HFFc6 (cell line): ENCODE results near the gene ANGPTL4. TPM values are rescaled to one million over a fixed set of nuclear protein-coding genes. Genes with fewer than 3 reads are reported as not detected.
A peak's percentile ranks its signal among the peaks of the same experiment; 100 is the strongest.

ENCODE experiments used
- DNase-seq: peaks from one replicate; pipeline ENCODE4 v3.0.0-alpha.2; 2018
- H3K27ac Mint-ChIP-seq: 2 replicates; pipeline ENCODE4 v1.8.0; 2020; ENCODE audit warnings: mild to moderate bottlenecking, mixed read lengths
- H3K27me3 Mint-ChIP-seq: 2 replicates; pipeline ENCODE4 v1.8.0; 2021; ENCODE audit warnings: mild to moderate bottlenecking, moderate library complexity, mixed read lengths; ENCODE audit not compliant: insufficient read depth
- H3K36me3 Mint-ChIP-seq: 2 replicates; pipeline ENCODE4 v1.8.0; 2021; ENCODE audit warnings: low read depth, mixed read lengths
- H3K4me1 Mint-ChIP-seq: 2 replicates; pipeline ENCODE4 v1.8.0; 2020; ENCODE audit warnings: low read depth, mixed read lengths
- H3K4me3 Mint-ChIP-seq: 2 replicates; pipeline ENCODE4 v1.8.0; 2020; ENCODE audit warnings: mild to moderate bottlenecking, moderate library complexity, mixed read lengths
- H3K9me3 Mint-ChIP-seq: 2 replicates; pipeline ENCODE4 v1.8.0; 2020; ENCODE audit warnings: mild to moderate bottlenecking, mixed read lengths
- CTCF ChIP-seq: fragments of 200-600 bp; sonication (generic); IDR thresholded peaks from 2 replicates; pipeline ENCODE4 v1.5.0; 2021; ENCODE audit warnings: antibody characterized with exemption, mild to moderate bottlenecking
- microRNA-seq: library from miRNA; unstranded; fragments of <30 nt; microRNA quantifications from one replicate; pipeline ENCODE4, GENCODE V29; 2019
- total RNA-seq, 6 experiments: library from RNA; stranded (reverse); fragmentation: NEBNext Ultra II Directional; extraction: Animal tissue kit (Norgen Biotek cat#: 25700); gene quantifications; 2 replicates in 1 of 6; 3 replicates in 5 of 6; pipeline ENCODE4 v1.2.3, GENCODE V29; 2021

ANGPTL4 gene
- total RNA-seq, 6 experiments from 2014 or later = 1.5 to 9.8 (median 2.0) TPM

- no peaks in the 10 kb centered on the region for H3K36me3 Mint-ChIP-seq
- TF ChIP-seq CTCF = no peak
- peaks cover 15% of the 10 kb centered on the region for H3K4me1 Mint-ChIP-seq
- H3K27me3 Mint-ChIP-seq = no peaks in the 10 kb centered on the region; the same call in 1 of the 2 replicates
- peak overlapping the region; percentile 39; the same call in 1 of the 2 replicates for H3K4me3 Mint-ChIP-seq
- peak overlapping the region; percentile 64 for H3K27ac Mint-ChIP-seq
- peak; percentile 97 for DNase-seq
- H3K9me3 Mint-ChIP-seq = no peaks in the 10 kb centered on the region
These were observed 59.9 kb downstream of the ANGPTL4 start for GRCh38 chr19:8423817-8424223.

Small RNA genes within 50 kb of the gene (microRNA-seq; reads per million reads assigned to microRNA genes)
- gene MIR4999 = not detected

Other genes starting within 250 kb of the ANGPTL4 start
- not detected for gene FBN3, start 214.6 kb upstream of the ANGPTL4 start, total RNA-seq
- gene CERS4, start 154.8 kb upstream of the ANGPTL4 start, total RNA-seq = not detected
- gene CD320, start 55.8 kb upstream of the ANGPTL4 start, total RNA-seq = 10 to 100 TPM; 54.2 to 65.7 (median 57.6) TPM
- 10 to 100 TPM; 54.0 to 75.9 (median 61.1) TPM for gene NDUFA7, start 42.8 kb upstream of the ANGPTL4 start, total RNA-seq
- gene RPS28, start 42.7 kb upstream of the ANGPTL4 start, total RNA-seq = 1,000 to 10,000 TPM; 1,135 to 1,536 (median 1,376) TPM
- gene KANK3, start 20.9 kb upstream of the ANGPTL4 start, total RNA-seq = under 1 TPM in 2 of 6 experiments, not detected in 4; 0.26 to 0.30 TPM
- gene RAB11B, start 26.2 kb downstream of the ANGPTL4 start, total RNA-seq = 100 to 1,000 TPM in 1 of 6 experiments, 10 to 100 TPM in 5; 82.5 to 107 (median 92.4) TPM
- 10 to 100 TPM; 23.5 to 30.2 (median 26.0) TPM for gene MARCHF2, start 49.1 kb downstream of the ANGPTL4 start, total RNA-seq
- gene HNRNPM, start 80.8 kb downstream of the ANGPTL4 start, total RNA-seq = 100 to 1,000 TPM; 144 to 217 (median 194) TPM
- under 1 TPM in 2 of 6 experiments, not detected in 4; 0.21 TPM for gene PRAM1, start 138.5 kb downstream of the ANGPTL4 start, total RNA-seq
- gene ZNF414, start 150.0 kb downstream of the ANGPTL4 start, total RNA-seq = 10 to 100 TPM; 20.1 to 27.2 (median 25.5) TPM
- gene MYO1F, start 213.3 kb downstream of the ANGPTL4 start, total RNA-seq = under 1 TPM; 0.09 to 0.28 (median 0.19) TPM
- 1 to 10 TPM in 4 of 6 experiments, under 1 TPM in 2; 0.78 to 2.1 (median 1.5) TPM for gene ADAMTS10, start 246.6 kb downstream of the ANGPTL4 start, total RNA-seq